Activated CD8-positive, alpha-beta memory T cell treated with anti-CD3 and anti-CD28 coated beads, Interleukin-2, amount 50 U/mL, for 4 hours (primary cell): ENCODE measurements around the gene CNDP1.

ENCODE experiments used
- DNase-seq: peaks from one replicate; pipeline ENCODE4 v3.0.0-alpha.2; 2020

Gene CNDP1

DNA sequence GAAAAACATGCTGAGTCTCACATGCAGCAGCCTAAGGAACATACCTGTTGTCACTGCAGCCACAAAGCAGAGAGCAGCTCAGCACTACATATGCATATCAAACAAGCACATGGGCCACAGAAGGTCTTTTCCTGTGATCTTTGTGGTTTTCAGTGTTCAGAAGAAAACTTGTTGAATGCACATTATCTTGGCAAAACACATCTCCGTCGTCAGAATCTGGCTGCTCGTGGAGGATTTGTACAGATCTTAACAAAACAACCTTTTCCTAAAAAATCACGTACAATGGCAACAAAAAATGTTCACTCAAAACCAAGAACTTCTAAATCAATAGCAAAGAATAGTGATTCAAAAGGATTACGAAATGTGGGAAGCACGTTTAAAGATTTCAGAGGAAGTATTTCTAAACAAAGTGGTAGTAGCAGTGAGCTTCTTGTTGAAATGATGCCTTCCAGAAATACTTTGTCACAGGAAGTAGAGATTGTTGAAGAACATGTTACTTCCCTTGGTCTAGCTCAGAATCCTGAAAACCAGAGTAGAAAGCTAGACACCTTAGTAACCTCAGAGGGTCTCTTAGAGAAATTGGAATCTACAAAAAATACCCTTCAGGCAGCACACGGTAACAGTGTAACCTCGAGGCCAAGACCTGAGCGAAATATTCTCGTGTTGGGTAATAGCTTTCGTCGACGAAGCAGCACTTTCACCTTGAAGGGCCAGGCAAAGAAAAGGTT, 97.5 kb downstream of the CNDP1 start:
- DNase-seq = no peak

DNA sequence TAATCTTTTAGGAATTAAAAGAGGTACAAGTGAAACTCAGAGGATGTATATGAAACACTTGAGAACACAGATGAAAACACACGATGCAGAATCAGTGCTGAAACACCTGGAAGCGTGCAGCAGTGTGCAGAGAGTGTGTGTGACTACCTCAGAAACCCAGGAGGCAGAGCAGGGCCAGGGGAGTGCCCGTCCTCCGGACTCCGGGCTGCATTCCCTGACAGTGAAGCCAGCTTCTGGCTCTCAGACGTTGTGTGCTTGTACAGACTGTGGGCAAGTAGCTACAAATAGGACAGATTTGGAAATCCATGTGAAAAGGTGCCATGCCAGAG, 98.0 kb downstream of the CNDP1 start:
- no peak for DNase-seq

DNA sequence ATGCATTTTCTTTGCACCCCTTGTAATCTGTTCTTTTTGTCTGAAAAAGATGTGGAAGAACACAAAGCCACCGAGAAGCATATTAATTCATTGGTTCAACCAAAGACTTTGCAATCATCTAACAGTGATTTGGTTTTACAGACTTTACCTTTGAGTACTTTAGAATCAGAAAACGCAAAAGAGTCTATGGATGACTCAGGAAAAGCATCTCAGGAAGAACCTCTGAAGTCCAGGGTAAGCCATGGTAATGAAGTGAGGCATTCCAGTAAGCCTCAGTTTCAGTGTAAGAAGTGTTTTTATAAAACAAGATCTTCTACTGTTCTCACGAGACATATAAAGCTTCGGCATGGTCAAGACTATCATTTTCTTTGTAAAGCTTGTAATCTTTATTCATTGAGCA, 98.6 kb downstream of the CNDP1 start:
- DNase-seq = no peak

DNA sequence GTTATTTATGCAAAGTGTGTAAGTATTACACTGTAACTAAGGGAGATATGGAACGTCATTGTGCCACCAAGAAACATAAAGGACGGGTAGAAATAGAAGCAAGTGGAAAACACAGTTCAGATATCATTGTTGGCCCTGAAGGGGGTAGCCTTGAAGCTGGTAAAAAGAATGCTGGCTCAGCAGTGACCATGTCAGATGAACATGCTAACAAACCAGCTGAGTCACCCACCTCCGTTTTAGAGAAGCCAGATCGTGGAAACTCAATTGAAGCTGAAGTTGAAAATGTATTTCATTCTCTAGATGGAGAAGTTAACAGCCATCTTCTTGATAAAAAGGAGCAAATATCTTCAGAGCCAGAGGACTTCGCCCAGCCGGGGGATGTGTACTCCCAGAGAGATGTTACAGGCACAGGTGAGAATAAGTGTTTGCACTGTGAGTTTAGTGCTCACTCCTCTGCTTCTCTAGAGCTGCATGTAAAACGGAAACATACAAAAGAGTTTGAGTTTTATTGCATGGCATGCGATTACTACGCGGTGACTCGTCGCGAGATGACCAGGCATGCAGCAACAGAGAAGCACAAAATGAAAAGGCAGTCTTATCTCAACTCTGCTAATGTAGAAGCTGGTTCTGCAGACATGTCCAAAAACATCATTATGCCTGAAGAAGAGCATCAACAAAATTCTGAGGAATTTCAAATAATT, 99.5 kb downstream of the CNDP1 start:
- DNase-seq = no peak

DNA sequence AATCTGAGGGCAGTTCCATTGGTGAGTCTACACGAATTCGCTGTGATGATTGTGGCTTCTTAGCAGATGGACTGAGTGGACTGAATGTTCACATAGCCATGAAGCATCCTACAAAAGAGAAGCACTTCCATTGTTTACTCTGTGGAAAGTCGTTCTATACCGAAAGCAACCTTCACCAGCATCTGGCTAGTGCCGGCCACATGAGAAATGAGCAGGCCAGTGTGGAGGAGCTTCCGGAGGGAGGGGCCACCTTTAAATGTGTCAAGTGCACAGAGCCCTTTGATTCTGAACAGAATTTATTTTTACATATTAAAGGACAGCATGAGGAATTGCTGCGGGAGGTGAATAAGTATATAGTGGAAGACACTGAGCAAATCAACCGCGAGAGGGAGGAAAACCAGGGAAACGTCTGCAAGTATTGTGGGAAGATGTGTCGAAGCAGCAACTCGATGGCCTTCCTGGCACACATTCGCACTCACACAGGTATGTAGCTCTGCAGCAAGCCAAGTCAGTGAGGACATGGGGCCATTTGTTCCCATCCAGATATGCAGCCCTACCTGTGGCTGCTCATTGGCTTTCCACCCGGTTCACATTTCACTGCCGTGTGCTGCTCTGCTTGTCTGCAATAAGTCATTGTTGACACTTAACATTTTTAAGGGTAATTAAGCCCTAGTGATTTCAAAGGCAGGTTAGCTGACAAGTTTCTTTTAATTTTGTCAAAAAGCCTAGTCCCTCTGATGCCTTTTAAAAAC, 101.1 kb downstream of the CNDP1 start:
- no peak for DNase-seq
